GM18508 (cell line): ENCODE results near the gene RPL36.
"Not testable (repeated sequence)": the region's sequence is repeated elsewhere in the genome, so short reads cannot be mapped to it uniquely, and the experiment has no call there.

Experiments used
- ATAC-seq: cut with Tn5 transposase; IDR thresholded peaks from one replicate; pipeline ENCODE4 v1.9.1; 2021; ENCODE audit warnings: moderate number of reproducible peaks; ENCODE audit not compliant: insufficient read depth, unreplicated experiment

RPL36 gene

DNA sequence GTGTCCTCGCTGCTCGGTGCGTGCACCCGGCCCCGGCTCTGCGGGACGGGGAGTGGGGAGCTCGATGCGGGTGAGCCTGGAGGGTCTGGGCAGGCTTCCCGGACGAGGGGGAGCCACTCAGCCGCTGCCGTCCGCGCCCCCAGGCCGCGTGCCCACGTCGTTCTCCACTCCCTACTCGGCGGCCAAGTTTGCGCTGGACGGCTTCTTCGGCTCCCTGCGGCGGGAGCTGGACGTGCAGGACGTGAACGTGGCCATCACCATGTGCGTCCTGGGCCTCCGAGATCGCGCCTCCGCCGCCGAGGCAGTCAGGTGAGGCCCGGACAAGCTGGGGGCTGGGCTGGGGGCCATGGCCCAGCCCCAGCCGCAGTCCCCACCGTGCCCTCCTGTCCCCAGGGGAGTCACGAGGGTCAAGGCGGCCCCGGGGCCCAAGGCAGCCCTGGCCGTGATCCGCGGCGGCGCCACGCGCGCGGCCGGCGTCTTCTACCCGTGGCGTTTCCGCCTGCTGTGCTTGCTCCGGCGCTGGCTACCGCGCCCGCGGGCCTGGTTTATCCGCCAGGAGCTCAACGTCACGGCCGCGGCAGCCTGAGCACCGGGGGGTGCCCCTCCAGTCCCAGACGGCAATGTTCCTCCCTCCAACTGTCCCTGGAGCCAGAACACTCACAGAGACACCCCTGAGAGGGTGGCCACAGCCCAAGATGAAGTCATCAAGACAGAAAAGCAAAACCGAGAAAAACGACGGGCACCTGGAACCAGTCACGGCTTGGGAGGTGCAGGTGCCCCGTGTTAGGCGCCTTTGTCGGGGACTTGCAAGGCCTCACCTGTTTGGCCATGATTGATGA, 2.5 kb upstream of the RPL36 start:
- ATAC-seq = no peak

DNA sequence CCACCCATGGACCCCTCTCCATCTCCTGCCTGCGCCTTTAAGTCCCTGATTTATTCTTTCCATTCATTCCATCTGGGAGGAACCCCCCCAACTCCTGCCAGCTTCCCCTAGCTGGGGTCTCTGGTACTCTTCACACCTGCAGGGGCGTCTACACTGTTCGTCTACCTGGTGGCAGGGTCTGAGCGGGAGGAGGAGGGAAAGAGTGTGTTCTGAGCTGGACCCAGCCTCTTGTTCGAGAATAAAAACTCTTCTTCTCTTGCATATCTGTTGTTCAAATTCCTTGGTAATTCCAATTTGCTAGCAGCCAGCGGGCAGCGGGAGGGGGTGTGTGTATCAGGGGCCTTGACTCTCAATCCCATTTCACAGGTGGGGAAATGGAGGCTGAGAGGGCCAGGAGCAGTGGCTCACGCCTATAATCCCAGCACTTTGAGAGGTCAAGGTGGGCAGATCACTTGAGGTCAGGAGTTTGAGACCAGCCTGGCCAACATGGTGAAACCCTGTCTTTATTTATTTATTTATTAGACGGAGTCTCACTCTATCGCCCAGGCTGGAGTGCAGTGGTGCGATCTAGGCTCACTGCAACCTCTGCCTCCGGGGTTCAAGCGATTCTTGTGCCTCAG, 1.7 kb upstream of the RPL36 start:
- not testable (repeated sequence) for ATAC-seq

DNA sequence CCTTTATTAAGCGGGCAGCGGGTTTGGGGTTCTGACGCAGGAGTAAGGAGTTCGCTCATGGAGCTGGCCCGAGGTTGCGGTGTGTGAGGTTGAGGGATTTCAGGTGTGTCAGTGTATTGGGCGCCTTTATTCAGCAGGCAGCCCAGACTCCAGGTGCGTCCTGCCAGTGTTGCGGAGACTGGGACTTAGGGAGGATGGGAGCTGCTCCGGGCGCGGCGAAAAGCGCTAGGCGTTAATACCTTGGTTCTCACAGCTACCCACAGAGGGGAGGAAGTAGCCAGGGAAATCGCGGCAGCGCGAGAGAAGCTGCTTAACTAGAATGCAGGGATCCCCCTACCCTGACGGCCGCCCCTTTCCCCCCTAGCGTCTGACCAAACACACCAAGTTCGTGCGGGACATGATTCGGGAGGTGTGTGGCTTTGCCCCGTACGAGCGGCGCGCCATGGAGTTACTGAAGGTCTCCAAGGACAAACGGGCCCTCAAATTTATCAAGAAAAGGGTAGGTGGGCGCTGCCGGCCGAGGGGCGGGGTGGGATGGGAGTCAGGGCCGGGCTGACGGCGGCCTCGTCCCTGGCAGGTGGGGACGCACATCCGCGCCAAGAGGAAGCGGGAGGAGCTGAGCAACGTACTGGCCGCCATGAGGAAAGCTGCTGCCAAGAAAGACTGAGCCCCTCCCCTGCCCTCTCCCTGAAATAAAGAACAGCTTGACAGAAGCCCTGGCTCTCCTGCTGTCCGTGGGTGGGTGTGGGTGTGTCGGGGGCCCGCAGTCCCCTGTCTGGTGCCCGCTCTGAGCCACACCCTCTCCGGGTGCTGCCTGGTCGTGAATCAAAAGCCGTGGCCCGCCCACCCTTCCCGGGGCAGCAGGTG, 1.1 kb downstream of the RPL36 start:
- no peak for ATAC-seq

DNA sequence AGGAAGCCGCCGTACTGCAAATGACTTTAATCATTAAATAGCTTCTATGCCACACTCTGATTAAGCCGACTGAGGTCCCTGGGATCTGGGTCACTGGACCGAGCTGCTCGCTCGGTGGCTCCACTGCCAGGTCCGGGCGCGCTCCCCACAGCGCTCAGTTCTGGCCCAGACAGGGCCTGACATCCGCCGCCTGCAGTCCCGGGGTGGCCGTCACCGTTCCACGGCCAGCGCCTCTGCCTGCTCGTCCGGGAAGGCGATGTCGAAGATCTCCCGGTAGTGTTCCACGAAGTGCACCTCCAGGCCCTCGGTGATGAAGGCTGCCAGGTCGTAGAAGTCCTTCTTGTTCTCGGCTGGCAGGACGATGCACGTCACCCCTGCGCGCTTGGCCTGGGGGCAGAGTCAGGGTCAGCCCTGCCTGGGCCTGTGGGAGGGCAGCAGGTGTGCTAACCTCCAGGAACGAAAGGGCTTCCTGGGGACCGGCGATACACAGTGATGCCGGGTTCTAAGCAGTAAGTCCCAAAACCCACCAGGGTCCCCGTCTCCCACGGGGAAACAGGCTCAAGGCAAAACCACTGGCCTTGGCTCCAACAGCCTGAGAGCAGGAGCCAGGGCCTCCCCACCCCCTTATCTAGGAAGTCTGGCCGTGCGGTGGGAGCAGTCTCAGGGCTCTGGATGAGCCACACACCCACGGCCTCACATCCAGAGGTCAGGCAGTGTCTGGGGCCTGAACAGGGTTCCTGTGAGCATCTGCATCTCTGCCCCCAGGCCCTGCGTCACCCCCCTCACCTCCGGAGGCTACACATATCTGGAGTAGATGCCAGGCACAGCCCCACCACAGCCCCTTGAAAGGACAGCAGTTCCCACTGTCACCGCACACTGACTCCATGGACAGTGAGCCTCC, 2.0 kb downstream of the RPL36 start:
- no peak for ATAC-seq

DNA sequence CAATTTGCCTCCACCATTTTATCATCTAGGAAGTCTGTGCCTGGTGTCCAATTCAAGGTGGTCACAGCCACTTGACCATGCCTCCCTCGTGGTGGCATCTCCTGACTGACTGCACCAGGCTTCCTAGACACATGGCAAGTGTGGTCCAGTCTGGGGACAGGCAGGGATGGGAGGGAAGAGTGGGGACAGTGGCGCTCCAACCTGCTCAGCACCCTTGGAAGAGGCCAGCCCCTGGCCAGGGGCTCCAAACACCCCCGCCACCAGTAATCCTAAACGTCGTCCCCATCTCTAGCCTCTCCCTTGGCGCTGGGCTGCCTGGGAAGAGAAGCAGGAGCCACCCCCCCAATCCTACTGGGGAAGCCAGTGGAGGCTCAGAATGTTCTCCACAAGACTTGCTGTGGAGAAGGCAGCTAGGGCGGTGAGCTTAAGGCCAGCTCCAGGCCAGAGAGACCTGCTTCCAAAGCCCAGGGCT, 2.7 kb downstream of the RPL36 start:
- ATAC-seq = no peak

DNA sequence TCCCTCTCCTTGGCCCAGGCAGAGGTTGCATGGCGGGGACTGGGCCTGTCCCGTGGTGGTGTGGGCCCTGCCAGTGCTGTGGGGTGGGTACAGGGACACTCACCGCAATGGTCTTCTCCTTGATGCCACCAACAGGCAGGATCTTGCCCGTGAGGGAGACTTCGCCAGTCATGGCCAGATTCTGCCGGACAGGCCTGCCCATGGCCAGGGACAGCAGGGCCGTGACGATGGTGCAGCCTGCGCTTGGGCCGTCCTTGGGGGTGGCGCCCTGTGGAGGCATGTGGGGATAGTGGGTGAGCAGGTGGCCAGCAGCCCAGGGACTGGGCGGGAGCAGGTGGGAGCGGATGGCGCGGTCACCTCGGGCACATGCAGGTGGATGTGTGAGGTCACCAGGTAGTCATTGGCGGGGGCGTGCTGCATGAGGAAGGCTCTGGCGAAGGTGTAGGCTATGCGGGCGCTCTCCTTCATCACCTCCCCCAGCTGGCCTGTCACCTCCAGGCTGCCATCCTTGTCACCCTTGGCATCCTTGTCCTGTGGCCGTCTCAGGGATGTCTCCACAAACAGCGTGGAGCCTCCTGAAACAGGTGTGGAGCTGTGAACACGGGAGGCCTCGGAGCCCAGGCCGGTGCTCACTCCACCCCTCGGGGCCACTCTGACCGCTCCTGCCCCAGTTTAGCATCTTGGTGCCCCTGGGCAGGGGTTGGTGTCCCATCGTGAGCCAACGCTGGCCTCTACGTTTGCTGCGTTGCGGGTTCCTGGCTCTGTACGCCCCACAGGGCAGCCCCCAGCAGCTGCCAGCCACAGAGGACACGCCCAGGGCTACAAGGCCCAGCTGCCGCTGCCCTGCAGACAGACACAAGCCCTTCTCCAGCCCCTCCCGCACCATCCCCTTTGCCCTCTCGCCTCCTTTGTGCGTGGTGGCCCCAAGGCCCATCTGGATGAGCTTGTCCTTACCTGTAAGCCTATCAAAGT, 3.4 kb downstream of the RPL36 start:
- no peak for ATAC-seq

DNA sequence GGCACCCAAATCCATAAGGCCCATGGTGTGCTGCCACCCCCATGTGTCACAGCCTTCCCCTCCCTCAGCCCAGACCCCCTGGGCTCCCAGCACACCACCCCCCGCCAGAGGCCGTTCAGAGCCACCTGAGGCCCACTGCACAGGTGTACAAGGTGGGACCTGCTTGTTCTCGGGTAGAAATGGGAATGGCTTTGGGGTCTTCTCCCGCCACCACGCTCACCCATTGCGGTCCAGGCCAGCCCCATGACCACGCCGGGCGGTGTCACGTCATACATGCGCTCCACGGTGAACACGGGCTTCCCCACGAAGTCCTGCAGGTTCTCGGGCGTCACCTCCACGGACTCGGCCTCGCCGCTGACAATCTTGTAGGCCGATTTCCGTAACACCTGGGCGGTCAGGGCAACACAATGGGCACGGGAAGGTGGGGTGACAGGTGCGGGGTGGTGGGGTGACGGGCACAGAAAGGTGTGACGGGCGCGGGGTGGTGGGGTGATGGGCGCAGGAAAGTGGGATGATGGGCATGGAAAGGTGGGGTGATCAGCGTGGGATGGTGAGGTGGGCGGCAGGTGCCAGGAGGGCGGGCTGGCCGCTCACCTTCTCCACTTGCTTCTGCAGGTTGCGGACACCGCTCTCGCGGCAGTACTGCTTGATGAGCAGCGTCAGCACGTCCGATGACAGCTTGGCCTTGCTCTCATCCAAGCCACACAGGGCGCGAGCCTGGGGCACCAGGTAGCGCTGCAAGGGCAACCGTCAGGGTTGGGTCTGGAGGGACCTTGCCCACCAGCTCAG, 4.3 kb downstream of the RPL36 start:
- ATAC-seq = no peak

DNA sequence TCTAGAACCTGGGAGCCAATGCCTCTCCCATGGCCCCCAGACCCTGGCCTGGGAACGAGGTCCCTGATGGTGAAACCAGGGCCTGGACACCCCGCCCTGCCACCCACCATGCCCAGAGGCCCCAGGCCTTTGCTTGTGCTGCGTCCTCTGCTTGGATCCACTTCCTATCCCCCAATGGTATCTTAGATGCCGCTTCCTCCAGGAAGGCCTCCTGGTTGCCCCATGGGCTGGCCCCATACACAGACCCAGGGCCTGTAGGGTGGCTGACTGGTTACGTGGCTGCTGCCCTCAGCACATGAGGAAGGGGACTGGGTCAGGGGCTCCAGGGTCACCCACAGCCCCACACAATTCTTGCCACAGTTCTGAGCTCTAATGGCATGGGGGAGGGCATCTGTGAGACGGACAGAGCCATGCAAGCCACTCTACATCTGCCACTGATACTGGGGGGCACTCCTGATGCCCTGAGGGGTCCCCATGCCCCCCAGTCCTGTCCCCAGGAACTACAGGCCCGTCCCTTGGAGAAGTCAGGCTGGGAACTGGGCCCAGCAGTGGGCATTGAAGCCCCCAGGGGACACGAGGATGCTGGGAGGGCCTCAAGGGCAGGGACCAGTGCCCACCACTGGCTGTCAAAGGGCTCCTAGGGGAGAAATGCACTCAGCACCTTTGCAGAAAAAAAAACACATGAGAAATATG, 5.0 kb downstream of the RPL36 start:
- no peak for ATAC-seq

DNA sequence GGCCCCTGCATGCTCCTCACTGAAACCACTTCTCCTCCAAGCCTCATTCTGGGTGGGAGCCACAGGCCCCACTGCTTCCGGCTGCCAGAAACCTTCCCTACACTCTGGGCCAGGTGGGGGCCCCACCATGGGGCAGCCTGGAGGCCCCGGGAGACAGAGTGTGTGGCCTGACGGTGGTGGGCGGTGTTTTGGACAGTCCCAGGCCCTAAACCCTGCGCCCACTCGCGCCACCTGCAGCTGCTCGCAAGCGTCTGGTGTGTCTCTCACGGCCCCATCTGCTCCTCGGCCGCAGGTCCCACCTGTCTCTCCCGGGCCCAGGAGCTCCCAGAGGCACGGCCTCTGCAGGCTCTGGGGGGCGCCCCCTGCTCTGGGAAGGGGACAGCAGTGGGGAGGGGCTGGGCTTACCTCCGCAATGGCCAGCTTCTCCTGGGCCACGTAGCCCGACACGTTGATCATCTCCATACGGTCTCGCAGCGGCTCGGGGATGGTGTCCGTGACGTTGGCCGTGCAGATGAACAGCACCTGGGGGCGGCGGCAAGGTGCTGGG, 5.6 kb downstream of the RPL36 start:
- no peak for ATAC-seq

DNA sequence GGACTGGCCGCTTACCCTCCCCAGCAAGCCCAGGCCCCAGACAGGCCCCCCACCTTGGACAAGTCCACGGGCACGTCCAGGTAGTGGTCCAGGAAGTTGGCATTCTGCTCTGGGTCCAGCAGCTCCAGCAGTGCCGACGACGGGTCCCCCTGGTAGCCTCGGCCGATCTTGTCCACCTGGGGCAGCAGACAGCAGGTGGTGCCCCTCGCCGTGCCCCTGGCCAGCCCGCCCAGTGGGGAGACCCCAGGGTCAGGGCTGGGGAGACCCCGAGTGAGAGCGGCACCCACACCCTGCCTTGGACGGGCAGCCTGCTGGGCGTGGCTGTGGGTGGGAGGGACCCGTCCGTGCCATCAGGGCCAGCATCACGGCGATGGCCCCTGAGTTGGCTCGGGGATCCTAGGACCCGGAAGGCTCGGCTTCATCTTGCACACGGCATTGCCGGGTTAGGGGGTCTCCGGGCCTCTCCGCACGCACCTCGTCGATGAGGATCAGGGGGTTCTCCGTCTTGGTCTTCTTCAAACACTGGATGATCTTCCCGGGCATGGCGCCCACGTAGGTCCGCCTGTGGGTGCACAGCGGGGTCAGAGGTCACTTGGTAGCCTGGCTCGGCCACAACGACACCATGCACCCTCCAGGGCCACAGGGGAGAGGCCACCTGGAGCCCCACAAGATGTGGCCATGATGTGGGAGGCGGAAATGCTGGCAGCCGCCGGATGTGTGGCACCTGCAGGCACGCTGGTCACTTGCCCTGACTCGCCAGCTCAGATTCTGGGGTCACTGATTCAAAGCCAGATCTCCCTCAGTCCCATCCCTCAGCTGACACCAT, 6.3 kb downstream of the RPL36 start:
- no peak for ATAC-seq

DNA sequence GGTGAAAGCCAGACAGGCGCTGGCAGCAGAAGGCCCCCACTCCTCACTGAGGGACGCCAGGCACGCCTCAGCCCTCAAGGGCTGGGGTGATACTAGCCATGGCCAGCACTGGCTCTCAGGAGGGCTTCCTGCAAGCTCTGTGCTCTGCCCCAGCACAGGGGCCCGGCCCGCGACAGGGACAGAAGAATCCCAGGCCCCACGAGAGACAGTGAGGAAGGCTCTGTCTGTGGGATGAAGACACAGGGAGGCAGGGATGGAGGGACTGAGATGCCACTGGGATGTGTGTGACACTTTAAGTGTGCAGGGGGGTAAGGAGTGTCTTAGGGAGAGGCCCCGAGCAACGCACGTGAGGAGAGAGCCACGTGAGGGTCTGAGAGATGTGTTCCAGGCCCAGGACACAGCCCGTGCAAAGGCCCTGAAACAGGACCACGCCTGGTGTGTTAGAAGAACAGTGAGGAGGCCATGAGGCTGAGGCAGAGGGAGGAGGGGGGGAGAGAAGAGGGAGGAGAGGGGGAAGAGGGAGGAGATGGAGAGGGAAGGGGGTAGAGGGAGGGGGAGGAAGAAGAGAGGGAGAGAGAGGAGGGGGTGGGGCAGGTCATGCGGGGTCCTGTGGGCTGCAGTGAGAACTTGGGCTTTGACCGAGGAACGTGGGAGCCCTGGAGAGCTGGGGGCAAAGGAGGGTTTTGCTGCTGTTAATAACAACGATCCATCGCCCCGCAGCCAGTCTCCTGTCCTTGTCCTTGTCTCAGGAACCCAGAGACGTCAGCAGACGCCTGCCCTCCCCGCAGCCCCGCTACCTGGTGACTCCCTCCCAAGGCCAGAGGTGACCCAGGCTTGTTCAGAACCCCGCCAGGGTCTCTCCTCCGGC, 7.2 kb downstream of the RPL36 start:
- no peak for ATAC-seq

DNA sequence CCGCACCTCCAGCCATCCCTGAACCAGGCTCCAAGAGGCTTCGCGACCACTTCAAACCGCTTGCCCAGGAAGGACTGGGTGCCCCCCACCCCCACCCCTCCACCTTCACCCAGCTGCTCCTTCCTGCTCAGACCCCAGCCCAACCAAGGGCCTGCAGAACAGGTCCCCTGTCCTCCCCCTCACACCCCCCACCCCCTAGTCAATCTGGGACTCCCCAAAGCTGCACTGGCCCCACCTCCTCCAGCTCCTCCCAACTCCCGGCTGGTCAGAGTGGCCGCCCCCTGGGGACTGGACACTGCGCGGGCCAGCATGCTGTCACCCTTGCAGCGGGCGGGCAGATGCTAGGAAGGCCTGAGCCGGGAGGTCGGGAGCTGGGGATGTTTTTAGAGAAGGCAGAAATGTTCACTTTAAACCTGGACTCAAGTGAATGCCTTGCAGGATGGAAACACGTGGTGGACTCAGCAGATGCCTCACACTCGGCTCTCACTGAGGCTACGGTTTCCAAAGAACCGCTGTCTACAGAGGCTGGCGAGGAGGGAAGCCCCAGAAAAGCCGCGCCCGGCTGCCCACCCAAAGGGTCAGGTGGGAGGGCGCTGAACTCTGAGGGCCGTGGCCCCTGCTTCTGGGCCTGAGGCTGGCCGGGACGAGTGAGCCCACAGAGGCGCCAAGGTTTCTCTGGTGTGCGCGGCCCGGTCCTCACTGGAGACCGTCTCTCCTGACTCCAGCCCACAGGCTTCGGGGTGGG, 8.0 kb downstream of the RPL36 start:
- no peak for ATAC-seq

DNA sequence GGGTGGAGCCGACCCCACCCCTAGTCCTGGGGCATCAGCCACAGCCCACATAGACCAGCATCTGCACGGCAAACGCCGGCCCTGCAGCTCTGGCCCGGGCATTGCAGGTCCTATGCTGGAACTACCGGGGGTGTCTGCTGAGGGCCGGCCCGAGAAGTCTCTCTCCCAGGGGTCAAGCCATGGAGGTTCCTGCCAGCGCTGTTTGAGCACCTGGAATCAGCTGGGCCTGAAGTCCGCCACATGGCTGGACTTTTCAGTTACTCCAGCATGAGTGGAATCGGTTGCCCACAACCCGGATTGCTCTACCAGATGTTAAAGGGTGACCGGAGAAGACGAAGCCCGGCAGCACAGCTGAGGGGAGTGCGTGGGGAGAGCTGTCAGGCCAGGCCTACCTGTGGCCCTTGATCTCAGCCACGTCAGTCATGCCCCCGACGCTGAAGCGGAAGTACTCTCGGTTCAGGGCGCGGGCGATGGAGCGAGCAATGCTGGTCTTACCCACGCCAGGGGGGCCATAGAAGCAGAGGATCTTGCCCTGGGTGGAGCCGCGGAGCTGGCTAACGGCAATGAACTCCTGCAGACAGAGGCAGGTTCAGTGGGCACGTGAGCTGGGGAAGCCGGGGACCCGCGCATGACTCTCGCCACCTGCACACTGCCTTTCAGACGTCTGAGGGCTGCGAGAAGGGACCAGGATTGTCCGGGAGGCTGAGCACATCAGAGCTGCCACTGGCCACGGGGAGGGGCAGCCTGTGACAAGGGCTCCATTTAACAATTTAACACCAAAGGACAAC, 8.7 kb downstream of the RPL36 start:
- no peak for ATAC-seq
